Measurements from ENCODE around the gene NSG2.

GRCh38 chr5:174086751-174087150 is 41.2 kb downstream of the NSG2 start:
- TF ChIP-seq CTCF (IDR thresholded peaks at IDR 0.05), result no peak
- TF ChIP-seq POLR2AphosphoS5 (IDR thresholded peaks at IDR 0.05; ENCODE audit: insufficient read depth in 1 of 2, low read depth in 1 of 2), result no peak
